ENCODE results near the gene WDR93.
A peak's percentile ranks its signal among the peaks of the same experiment; 100 is the strongest.

The WDR93 gene

GRCh38 chr15:89766357-89767311, 76.0 kb downstream of the WDR93 start:
- no peaks in the 10 kb centered on the region for H3K36me3 ChIP-seq (ENCODE audit: insufficient read depth, low read length)
- H3K4me3 ChIP-seq (ENCODE audit: low read length), result no peak overlapping the region
- no peaks in the 10 kb centered on the region for H3K9me3 ChIP-seq (replicated peaks; ENCODE audit: low read length)
- no peak overlapping the region for H3K9ac ChIP-seq (ENCODE audit: low read depth, low read length)
- H3K27me3 ChIP-seq (ENCODE audit: control insufficient read depth, insufficient read depth, low read length), result no peaks in the 10 kb centered on the region
- peaks cover 13% of the 10 kb centered on the region for H3K4me1 ChIP-seq (ENCODE audit: control insufficient read depth, insufficient read depth, low read length)
- no peak overlapping the region for H3K4me2 ChIP-seq (ENCODE audit: low read length)

- Histone ChIP-seq H3K4me3 (ENCODE audit: low read length) (no peak overlapping the region), H3K36me3 (ENCODE audit: insufficient read depth, low read length) (no peaks in the 10 kb centered on the region), H3K4me2 (ENCODE audit: low read length) (no peak overlapping the region), H3K27me3 (ENCODE audit: control insufficient read depth, insufficient read depth, low read length) (no peaks in the 10 kb centered on the region), H3K9me3 (replicated peaks; ENCODE audit: low read length) (no peaks in the 10 kb centered on the region), H3K9ac (ENCODE audit: low read depth, low read length) (no peak overlapping the region), H3K4me1 (ENCODE audit: control insufficient read depth, insufficient read depth, low read length) (peaks cover 13% of the 10 kb centered on the region)
Measured at GRCh38 chr15:89767411-89767915, 76.9 kb downstream of the WDR93 start.

DNA sequence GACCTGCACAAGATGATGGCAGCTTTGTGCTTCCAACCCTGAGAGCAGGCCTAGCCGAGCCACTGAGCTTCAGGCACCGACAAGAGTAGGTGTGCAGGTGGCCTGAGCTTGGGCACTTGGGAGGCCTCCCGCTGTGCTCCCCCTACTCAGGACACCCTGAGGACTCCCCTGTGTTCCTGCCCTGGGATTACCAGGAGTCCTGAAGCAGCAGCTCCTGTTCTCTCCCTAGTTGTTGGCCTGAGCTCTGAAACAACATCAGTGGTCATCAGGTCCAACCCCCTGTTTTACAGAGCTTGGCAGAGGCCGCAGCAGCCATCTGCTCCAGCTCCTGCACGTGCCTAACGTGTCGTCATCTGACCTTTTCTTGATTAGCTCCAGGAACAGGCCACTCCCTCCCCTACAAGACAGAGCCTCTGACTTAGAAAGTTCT, 77.5 kb downstream of the WDR93 start:
- Histone ChIP-seq H3K4me3 (ENCODE audit: low read length) (no peak overlapping the region), H3K36me3 (ENCODE audit: insufficient read depth, low read length) (no peaks in the 10 kb centered on the region), H3K9ac (ENCODE audit: low read depth, low read length) (no peak overlapping the region), H3K27me3 (ENCODE audit: control insufficient read depth, insufficient read depth, low read length) (no peaks in the 10 kb centered on the region), H3K4me2 (ENCODE audit: low read length) (no peak overlapping the region), H3K9me3 (replicated peaks; ENCODE audit: low read length) (no peaks in the 10 kb centered on the region), H3K4me1 (ENCODE audit: control insufficient read depth, insufficient read depth, low read length) (peaks cover 18% of the 10 kb centered on the region)

GRCh38 chr15:89769366-89769765, 78.8 kb downstream of the WDR93 start:
- Histone ChIP-seq H3K36me3 (ENCODE audit: insufficient read depth, low read length) (no peaks in the 10 kb centered on the region), H3K9me3 (replicated peaks; ENCODE audit: low read length) (no peaks in the 10 kb centered on the region), H3K4me3 (ENCODE audit: low read length) (no peak overlapping the region), H3K4me1 (ENCODE audit: control insufficient read depth, insufficient read depth, low read length) (peaks cover 20% of the 10 kb centered on the region), H3K27me3 (ENCODE audit: control insufficient read depth, insufficient read depth, low read length) (no peaks in the 10 kb centered on the region), H3K4me2 (ENCODE audit: low read length) (no peak overlapping the region), H3K9ac (ENCODE audit: low read depth, low read length) (no peak overlapping the region)

DNA sequence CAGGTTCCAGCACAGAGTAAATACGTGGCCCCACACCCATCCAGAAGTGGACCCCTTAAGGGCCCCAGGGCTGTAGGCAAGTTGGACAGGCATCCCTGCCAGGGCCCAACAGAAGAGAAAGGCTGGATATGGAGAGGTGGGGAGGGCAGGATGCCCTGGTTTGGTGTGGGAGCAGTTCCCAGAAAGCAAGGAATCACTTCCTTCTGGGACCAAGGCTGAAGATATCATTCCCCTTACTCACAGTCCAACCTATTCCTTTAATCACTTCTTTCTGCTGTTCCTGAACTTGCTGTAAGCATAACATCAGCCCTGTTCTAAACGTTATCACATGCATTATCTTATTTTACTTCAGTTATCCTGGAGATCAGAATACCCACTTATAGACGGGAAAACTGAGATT, 79.4 kb downstream of the WDR93 start:
- H3K9me3 ChIP-seq (replicated peaks; ENCODE audit: low read length), result no peaks in the 10 kb centered on the region
- H3K4me1 ChIP-seq (ENCODE audit: control insufficient read depth, insufficient read depth, low read length), result peaks cover 20% of the 10 kb centered on the region
- no peak overlapping the region for H3K4me2 ChIP-seq (ENCODE audit: low read length)
- H3K9ac ChIP-seq (ENCODE audit: low read depth, low read length), result no peak overlapping the region
- H3K4me3 ChIP-seq (ENCODE audit: low read length), result no peak overlapping the region
- no peaks in the 10 kb centered on the region for H3K36me3 ChIP-seq (ENCODE audit: insufficient read depth, low read length)
- H3K27me3 ChIP-seq (ENCODE audit: control insufficient read depth, insufficient read depth, low read length), result no peaks in the 10 kb centered on the region

DNA sequence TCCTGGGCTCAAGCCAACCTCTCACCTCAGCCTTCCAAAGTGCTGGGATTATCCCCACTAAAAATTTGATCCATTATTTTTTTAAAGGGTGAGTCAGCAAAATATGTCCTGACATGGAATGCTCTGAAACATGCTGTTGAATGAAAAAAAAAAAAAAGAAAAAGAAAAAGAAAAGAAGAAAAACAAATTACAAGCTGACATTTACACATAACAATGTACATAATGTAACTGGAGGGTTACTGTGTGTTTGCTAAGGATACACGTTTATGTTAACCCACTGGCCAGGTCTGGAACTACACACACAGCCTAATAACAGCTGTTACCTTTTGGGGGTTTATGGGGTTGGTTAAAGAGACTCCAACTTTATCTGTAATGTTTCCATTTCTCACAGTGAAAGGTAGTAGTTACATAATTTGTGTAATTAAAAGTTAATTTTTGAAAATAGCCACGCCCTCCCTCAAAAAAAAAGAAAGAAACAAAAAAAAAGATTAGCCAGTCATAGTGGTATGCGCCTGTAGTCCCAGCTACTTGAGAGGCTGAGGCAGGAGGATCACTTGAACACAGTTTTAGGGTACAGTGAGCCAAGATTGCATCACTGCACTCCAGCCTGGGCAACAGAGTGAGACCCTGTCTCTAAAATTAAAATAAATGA, 82.4 kb downstream of the WDR93 start:
- Histone ChIP-seq H3K9ac (ENCODE audit: low read depth, low read length) (no peak overlapping the region), H3K4me2 (ENCODE audit: low read length) (peak overlapping the region; percentile 12), H3K9me3 (replicated peaks; ENCODE audit: low read length) (no peaks in the 10 kb centered on the region), H3K36me3 (ENCODE audit: insufficient read depth, low read length) (no peaks in the 10 kb centered on the region), H3K27me3 (ENCODE audit: control insufficient read depth, insufficient read depth, low read length) (no peaks in the 10 kb centered on the region), H3K4me3 (ENCODE audit: low read length) (no peak overlapping the region), H3K4me1 (ENCODE audit: control insufficient read depth, insufficient read depth, low read length) (peaks cover 39% of the 10 kb centered on the region)

DNA sequence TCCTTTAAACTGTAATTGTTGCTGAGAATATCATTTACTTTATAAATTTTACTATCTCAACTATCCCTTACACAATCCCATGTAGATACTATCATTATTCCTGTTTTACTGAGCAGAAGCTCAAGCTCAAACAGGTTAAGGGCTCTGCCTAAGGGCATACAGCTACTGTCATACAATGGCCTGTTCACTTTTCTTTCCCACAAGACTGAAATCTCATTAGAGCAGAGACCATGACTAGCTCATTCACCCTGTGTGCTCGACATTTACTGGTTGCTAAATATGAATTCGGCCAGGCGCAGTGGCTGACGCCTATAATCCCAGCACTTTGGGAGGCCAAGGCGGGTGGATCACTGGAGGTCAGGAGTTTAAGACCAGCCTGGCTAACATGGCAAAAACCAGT, 83.9 kb downstream of the WDR93 start:
- H3K9ac ChIP-seq (ENCODE audit: low read depth, low read length), result no peak overlapping the region
- H3K4me2 ChIP-seq (ENCODE audit: low read length), result no peak overlapping the region
- no peaks in the 10 kb centered on the region for H3K27me3 ChIP-seq (ENCODE audit: control insufficient read depth, insufficient read depth, low read length)
- H3K4me1 ChIP-seq (ENCODE audit: control insufficient read depth, insufficient read depth, low read length), result peaks cover 39% of the 10 kb centered on the region
- H3K4me3 ChIP-seq (ENCODE audit: low read length), result no peak overlapping the region
- no peaks in the 10 kb centered on the region for H3K36me3 ChIP-seq (ENCODE audit: insufficient read depth, low read length)
- no peaks in the 10 kb centered on the region for H3K9me3 ChIP-seq (replicated peaks; ENCODE audit: low read length)

- Histone ChIP-seq H3K36me3 (ENCODE audit: insufficient read depth, low read length) (no peaks in the 10 kb centered on the region), H3K4me1 (ENCODE audit: control insufficient read depth, insufficient read depth, low read length) (peaks cover 29% of the 10 kb centered on the region), H3K9ac (ENCODE audit: low read depth, low read length) (peak overlapping the region; percentile 66), H3K4me3 (ENCODE audit: low read length) (peak overlapping the region; percentile 71), H3K4me2 (ENCODE audit: low read length) (peak overlapping the region; percentile 92), H3K27me3 (ENCODE audit: control insufficient read depth, insufficient read depth, low read length) (no peaks in the 10 kb centered on the region), H3K9me3 (replicated peaks; ENCODE audit: low read length) (no peaks in the 10 kb centered on the region)
Measured at GRCh38 chr15:89775815-89776214, 85.2 kb downstream of the WDR93 start.

DNA sequence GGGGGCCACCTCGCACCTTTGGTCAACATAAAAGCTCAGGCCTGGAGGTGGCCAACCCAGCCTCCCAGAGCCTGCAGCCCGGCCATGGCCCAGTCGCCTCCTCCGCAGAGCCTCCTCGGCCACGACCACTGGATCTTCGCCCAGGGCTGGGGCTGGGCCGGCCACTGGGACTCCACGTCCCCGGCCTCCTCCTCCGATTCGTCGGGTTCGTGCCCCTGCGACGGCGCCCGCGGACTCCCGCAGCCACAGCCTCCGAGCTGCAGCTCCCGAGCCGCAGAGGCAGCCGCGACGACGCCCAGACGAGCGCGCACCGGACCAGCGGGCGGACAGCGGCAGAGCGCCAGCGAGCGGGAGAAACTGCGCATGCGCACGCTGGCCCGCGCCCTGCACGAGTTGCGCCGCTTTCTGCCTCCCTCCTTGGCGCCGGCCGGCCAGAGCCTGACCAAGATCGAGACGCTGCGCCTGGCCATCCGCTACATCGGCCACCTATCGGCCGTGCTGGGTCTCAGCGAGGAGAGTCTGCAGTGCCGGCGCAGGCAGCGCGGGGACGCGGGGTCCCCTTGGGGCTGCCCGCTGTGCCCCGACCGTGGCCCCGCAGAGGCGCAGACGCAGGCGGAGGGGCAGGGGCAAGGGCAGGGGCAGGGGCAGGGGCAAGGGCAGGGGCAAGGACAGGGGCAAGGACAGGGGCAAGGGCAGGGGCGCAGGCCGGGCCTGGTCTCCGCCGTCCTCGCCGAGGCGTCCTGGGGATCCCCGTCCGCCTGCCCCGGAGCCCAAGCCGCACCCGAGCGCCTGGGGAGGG, 85.9 kb downstream of the WDR93 start, which contains the start of gene MESP2:
Gene MESP2, plus strand, starts transcription at position 59 of the 799 bp plus-strand sequence. Its CDS starts 26 bp downstream, at position 85.
- Histone ChIP-seq H3K4me2 (ENCODE audit: low read length) (peak within 1 kb of the TSS; percentile 92), H3K27me3 (ENCODE audit: control insufficient read depth, insufficient read depth, low read length) (no peaks in the 10 kb centered on the region), H3K9ac (ENCODE audit: low read depth, low read length) (peak within 1 kb of the TSS; percentile 66), H3K4me1 (ENCODE audit: control insufficient read depth, insufficient read depth, low read length) (peaks cover 34% of the 10 kb centered on the region), H3K4me3 (ENCODE audit: low read length) (peak within 1 kb of the TSS; percentile 71), H3K36me3 (ENCODE audit: insufficient read depth, low read length) (no peaks in the 10 kb centered on the region), H3K9me3 (replicated peaks; ENCODE audit: low read length) (no peaks in the 10 kb centered on the region)

GRCh38 chr15:89777073-89777751, 86.6 kb downstream of the WDR93 start:
- Histone ChIP-seq H3K9ac (ENCODE audit: low read depth, low read length) (no peak overlapping the region), H3K4me3 (ENCODE audit: low read length) (no peak overlapping the region), H3K9me3 (replicated peaks; ENCODE audit: low read length) (no peaks in the 10 kb centered on the region), H3K4me2 (ENCODE audit: low read length) (peak overlapping the region; percentile 92), H3K4me1 (ENCODE audit: control insufficient read depth, insufficient read depth, low read length) (peaks cover 41% of the 10 kb centered on the region), H3K27me3 (ENCODE audit: control insufficient read depth, insufficient read depth, low read length) (no peaks in the 10 kb centered on the region), H3K36me3 (ENCODE audit: insufficient read depth, low read length) (no peaks in the 10 kb centered on the region)

Data from skeletal muscle satellite cell (primary cell).